Renal cortex interstitium (tissue), 11 donors: ENCODE data around the gene COL4A5. TPM values are rescaled to one million over a fixed set of nuclear protein-coding genes. Genes with fewer than 3 reads are reported as not detected.
A peak's percentile ranks its signal among the peaks of the same experiment; 100 is the strongest.
"Not testable (repeated sequence)": the region's sequence is repeated elsewhere in the genome, so short reads cannot be mapped to it uniquely, and the experiment has no call there.

ENCODE experiments used
- DNase-seq, 11 donors: peaks; one replicate each; pipeline ENCODE4 v3.0.0-alpha.2; 2013; ENCODE audit warnings: low read depth in 9 of 11, low spot score in 4 of 11; ENCODE audit errors: extremely low read depth in 1 of 11
- polyA plus RNA-seq, 3 donors: library from polyadenylated mRNA; unstranded; fragments of 120-200 nt; gene quantifications; one replicate each; pipeline ENCODE4 v1.2.1, GENCODE V29; 2013; ENCODE audit not compliant: insufficient read length in 3 of 3

COL4A5 gene
- polyA plus RNA-seq, 3 donors, result 107 to 134 (median 128) TPM

DNA sequence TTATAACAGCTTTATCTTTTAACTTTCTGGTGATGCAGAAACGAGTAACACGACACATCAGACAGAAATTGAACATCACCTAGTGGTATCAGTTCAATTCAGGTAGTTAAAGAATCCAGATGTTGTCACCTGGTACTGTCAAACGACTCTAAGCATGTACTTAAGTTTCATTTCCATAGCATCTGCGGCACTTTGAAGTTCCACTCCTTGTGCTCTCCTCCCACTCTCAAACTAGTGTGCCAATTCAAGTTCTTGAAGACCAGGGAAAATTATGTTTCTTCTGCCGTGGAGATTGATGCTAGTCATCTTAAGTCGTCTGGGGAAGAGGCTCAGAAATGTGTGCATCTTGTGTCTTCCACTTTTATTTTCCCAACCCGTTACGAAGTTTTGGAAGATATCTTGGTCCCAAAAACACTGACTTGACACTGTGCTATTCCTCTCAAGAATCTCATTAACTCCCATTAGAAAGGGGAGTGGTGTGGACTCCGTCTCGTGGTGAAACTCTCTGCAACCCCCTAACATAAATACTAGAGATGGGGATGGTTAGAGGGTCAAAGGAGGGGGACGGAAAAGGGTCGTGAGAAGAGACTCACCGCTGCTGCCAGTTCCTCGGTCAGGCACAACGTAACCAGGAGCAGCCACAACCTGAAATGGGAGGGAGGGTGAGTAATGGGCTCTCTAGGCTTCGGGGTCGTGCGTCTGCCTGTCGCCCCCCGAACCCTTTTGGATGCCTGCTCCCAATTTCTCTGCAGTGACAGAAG is 2.1 kb upstream of the COL4A5 start:
- DNase-seq, result no peak

DNA sequence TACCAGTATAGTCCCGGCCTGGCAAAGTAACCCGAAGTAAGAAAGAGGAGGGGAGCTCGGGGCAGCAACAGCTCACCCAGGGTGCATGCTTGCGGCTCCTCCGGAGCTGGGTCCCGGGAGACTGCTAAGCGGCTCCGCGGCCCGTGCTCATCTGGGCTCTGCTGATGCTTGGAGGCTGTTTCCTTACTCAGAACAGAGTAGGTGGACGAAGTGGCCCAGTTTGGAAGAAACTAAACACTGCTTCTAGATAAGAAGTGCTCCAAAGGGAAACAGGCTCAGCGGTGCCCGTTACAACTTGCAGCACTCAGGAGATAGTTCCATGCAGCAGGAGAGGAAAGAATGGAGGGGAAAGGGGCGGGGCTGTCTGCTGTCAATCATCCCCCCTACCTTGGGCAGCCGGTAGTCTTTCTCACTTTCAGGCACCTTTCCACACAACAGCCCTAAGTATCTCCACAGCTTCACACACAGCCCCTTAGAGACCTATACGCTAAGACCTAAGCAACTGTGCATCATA is 1.5 kb upstream of the COL4A5 start, which contains the start of gene COL4A6:
Gene COL4A6 (minus strand): TSS at position 313 of the 514 bp plus-strand sequence. CDS start 226 bp downstream, at position 87.
- DNase-seq, result no peak

DNA sequence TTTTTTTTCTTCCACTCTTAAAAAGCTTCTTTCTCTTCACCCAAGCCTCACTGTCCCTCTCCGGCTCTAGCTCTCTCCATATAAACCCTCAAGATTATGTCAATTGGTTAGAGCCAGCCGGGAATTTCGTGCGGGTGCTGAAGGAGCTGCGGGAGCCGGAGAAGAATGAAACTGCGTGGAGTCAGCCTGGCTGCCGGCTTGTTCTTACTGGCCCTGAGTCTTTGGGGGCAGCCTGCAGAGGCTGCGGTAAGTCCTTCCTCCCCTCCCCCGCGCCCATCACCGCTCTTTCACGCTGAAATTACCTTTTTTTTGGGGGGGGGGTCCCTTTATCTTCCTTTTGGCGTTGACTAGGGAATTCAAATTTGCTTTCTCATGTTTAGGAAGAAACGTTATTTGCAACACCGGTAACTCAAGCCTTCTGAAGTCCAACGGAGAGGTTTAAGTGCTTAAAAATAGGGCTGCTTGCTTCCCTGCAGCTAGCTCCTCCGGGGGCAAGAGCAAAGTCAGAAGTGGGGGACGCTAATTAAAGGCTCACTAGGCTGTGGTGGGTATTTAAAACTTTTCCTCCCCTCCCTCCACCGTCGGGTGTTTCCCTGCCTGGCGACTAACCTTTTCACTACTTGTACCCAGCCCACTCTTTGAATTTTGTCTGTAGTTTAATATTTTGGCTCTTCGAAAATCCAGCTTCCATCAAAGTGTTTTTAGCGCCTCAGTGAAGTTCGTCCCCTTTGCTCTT is 491 bp downstream of the COL4A5 start:
- DNase-seq, result no peak

DNA sequence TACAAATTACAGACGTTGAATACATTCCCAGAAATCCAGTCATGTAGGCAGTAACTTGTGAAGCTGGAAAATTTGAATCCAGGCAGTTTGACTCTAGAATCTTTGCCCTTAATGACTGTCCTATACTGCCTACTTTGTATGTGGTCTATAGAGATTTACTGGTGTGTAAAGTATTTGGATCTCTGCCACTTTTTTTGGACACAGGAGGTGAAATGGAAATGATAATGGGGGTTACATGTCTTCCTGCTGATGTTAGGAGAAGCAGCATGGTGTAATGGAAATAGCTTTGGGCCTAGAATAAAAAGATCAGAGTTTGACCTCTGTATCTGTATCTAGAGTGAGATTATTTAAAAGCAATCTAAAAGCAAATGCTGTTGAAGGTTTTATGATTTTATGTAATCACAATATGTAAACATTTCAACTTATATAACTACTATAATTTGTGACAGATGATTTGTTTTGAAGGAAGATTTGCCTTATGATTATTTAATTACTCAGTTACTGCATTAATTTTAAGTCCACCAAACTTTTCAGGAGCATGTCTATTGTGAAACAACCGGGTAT is 3.3 kb downstream of the COL4A5 start:
- no peak for DNase-seq

DNA sequence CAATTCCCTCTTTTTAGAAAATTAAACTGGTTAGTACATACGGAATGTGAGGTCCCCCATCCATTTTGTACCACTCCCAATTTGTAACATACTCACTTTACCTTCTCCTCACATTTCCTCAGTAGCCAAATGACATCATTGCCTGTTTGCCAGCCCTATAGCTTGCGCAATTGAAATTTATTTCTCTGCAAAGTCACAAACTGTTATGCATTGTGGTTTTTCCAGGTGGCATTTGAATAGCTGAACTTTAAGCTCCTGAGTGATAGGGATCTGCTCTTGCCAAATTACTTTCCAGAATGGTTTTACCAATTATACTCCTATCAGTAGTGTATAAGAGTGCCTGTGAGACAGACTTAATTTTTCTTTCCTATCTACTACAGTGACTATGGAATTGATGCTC is 7.7 kb downstream of the COL4A5 start:
- DNase-seq, result no peak

DNA sequence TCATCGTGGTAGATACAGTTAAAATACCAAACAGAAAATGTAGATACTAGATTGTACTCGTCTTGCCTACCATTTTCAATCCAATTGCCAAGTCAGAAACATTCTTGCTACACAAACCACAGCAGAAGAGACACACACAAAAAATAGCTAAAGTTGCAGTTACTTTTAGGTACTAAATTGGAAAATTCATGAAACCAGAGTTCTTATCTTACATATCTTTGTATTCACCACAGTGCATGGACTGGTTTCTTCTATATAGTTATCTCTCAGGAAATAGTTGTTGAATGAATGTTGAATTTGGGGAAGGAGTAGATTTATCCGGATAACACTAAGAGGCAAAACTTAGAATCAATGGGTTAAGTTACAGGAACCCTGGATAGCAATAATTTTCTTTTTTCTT is 14.2 kb downstream of the COL4A5 start:
- no peak for DNase-seq

DNA sequence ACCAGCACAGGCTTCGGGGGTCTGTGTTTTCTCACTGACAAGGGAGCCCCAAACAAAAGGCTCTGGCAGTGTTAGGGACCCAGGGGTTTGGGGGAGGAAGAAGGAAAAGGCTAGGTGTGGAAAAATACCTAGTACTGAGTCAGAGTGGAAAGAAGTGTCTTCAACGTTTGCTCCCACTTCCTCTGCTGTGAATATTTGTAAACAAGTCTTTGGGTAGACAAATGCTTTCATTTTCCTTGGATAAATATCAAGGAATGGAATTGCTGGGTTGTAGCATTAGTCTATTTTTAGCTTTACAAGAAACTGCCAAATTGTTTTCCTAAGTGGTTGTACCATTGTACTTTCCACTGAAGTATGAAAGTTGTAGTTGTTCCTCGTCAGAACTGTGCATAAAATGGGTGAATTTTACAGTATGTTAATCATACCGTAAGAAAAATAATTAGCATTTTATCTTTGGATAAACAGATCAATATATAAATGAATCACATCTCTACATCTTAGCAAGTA is 17.4 kb downstream of the COL4A5 start:
- DNase-seq, result no peak

DNA sequence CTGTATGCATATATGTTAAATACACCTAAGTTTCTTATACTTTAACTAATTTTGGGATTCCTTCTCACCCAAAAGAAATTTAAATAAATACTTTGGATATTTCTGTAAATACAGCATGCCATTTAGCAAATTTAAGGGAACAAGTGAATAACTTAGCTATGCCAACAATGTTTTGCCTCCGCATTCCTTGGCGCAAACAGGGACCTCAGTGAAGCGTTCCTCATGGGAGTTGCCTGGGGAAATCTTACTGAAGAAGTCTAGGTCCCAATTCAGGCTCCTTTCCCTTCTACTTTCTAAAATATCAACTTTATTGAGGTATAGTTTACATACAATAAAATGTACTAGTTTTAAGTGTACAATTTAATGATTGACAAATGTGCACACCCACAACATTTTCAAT is 25.0 kb downstream of the COL4A5 start:
- no peak for DNase-seq

DNA sequence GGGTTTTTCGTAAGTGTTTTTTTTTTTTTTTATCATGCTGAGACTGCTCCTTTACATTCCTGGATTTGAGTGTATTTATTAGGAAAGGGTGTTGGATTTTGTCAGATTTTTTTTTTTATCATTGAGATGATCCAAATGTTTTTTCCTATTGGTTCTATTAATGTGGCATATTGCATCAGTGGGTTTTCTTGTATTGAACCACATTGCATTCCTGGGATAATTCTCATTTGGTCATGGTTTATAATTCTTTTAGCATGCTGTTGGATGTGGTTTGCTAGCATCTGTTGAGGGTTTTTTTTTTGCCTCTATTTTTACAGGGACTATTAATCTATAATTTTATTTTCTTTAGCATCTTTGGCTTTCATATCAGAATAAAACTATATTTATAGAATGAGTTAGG is 28.8 kb downstream of the COL4A5 start:
- DNase-seq, result no peak

DNA sequence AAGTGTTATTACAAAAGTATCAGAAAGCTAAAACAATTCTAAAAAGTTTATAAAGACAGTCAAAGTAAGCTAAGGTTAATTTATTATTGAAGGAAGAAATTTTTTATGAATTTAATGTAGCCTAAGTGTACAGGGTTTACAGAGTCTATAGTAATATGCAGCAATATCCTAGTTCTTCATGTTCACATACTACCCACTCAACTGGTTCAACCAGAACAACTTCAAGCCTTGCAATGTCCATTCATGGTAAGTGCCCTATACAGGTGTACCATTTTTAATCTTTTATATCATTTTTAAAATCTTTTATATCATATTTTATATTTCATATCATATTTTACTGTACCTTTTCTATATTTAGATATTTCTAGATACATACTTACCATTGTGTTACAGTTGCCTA is 34.3 kb downstream of the COL4A5 start:
- DNase-seq, result no peak

DNA sequence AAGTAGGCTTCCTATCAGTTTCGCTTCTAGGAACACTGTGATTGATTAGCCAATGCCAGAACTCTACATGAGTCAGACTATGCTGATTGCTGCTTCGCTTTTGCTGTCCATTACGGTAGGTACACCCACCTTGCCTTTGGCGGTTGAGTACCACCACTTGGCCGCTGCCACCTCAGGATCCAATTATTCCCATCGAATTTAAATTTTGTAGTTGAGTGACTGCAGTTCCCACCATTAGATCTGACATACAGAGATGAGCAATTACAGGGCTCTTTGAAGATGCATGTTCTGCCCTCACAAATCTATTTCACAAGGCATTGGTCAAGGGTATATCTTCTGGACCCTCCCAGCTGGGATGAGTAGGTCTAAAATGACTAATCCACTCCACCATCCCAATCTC is 41.9 kb downstream of the COL4A5 start:
- DNase-seq, result not testable (repeated sequence)

DNA sequence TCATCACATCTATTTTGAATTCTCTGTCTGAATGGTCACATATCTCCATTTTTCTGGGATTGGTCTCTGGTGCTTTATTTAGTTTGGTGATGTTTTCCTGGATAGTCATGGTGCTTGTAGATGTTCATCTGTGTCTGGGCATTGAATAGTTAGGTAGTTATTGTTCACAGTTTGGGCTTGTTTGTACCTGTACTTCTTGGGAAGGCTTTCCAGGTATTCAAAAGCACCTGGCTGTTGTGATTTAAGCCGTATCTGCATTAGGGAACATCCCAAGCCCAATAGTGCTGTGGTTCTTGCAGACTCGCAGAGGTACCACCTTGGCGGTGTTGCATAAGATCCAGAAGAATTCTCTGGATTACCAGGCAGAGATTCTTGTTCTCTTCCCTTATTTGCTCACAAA is 44.6 kb downstream of the COL4A5 start:
- DNase-seq, result no peak

DNA sequence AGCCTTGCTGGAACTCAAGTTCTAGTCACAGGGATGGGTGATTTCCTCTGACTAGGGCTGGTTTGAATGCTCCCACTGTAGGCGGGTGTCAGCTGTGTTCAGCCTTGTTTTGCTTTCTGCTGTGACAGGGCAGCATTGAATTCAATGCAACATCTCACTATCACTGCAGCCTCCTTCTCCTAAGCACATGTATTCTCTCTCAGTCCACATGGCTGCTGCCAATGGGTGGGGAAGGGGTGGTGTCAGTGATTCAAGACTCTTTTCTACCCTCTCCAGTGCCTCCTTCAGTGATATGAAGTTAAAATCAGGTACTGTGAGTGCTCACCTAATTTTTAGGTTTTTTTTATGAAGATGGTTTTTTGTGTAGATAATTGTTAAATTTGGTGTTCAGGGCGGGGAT is 46.3 kb downstream of the COL4A5 start:
- DNase-seq, result no peak

DNA sequence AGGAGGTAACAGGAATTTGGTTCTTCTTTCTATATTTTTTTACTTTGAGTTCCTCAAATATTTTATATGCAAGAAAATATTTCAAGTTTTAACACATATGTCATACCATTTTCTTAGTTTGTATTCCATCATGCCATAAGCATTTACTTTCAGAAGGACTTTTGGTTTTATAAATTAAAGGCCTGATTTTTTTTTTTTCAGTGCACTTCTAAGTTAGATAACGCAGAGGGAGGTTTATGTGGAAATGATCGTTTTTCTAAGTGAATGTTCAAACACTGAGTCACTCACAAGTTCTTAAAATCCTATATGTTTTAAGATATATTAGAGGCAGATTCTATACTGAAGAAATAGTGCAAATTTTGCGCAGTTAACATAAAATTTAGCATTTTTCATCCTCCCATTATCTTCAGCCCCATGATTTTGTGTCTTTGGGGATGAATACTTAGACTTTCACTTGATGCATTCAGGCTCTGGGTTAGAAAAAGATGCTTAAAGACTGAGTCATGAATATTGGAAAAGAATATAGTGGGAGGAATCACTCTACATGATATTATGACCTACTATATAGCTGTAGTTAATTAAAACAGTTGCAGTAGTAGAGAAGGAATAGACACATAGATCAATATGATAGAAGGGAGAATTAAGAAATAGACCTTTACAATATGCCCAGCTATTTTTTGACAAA is 54.9 kb downstream of the COL4A5 start:
- DNase-seq, result no peak

DNA sequence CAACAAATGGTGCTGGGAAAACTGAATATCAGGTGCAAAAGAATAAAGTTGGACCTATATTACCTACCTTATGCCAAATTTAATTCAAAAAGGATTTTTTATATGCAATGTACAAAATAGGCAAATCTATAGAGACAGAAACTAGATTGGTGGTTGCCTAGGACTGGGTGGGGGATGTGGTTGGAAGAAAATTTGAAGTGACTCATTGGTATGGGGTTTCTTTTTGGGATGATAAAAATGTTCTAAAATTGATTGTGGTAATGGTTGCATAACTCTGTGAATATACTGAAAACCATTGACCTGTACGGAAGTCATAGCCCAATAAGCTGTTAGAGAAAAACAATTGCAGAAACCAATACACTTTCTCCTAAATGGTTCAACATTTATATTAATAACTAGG is 72.1 kb downstream of the COL4A5 start:
- no peak for DNase-seq

DNA sequence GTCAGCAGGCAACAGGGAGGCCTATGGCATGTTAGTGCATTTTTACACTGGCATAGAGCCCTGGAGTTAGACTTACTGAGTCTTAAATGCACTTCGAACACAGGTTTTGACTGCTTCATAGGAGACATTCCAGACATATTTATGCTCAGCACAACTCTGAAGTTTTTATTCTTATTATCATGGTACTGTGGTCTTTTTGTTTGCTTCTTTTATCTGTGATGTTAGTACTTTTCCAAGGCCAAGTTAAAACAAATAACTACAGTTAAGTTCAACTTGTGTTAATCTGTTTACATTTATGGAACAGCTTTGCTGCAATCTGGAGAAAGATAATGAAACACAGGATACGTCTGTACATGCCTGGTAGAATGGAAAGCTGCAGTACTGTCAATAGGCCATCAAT is 76.5 kb downstream of the COL4A5 start:
- DNase-seq, result no peak

DNA sequence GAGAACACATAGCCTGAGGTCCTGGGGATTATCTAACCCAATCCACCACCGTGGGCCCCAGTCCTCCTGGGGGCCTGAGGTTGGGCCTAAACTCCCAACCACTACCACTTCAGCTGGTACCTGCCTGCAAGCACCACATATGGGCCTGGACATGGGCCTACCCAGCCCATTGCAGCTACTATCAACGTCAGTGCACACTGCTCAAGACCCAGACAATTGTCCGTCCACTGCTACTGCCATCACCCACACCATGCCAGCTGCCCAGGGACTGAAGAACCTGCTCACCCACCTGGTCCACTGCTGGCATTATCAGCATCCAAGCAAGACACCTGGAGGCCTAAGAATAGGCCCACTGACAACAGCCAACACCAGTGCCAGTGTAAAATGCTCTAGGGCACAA is 88.1 kb downstream of the COL4A5 start:
- no peak for DNase-seq

DNA sequence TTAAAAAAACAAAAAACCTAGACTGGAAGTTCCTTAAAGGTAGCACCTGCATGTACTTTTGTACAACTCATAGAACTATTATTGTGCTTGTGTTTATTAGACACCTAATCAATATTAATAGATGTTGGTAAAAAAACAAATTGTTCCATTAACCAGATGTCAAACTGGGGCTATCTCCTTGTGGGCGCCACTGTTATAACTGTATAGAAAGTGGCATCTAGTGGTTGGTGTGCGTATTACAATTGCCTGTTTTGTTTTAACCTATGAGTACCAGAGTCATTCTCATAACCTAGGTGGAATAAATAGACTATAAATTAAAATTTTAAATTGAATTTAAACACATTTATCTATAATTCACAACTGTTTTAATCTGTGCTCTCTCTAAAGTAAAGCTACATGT is 97.4 kb downstream of the COL4A5 start:
- DNase-seq, result peak in 5 of 11 donors; percentile 2 to 15 (median 8)

DNA sequence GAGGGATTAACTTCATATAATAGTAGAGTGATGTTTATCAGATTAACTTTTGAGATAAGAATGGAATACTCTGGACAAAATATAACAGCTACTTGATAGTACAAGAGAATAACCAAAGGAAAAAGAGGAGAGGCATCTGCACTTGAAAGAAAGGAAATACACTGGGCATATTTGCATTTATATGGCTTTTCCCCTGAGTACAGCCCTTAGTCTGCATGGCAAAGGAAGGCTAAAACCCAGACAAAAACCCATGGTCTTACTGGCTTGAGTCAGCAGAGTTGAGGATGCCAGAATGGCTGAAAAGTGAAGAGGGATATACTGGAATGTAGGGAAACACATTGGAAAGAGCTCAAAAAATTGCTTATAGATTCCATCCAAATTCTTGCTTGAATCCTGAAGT is 101.6 kb downstream of the COL4A5 start:
- DNase-seq, result no peak
